LHCN-M2 (cell line): ENCODE results near the gene PARP14. TPM values are rescaled to one million over a fixed set of nuclear protein-coding genes. Genes with fewer than 3 reads are reported as not detected.
A peak's percentile ranks its signal among the peaks of the same experiment; 100 is the strongest.

Experiments
- DNase-seq: peaks from one replicate; pipeline ENCODE4 v3.0.0-alpha.2; 2012; ENCODE audit warnings: low read depth
- total RNA-seq: library from RNA; depleted of rRNA; stranded (reverse); fragments of >200 nt; gene quantifications from 2 replicates; pipeline ENCODE4 v1.2.3, GENCODE V29; 2014; rRNA removed

Gene PARP14
- total RNA-seq, 1 experiment from 2014 or later, result 10.9 TPM

GRCh38 chr3:122767540-122768372 is 87.1 kb downstream of the PARP14 start:
- no peak for DNase-seq

DNA sequence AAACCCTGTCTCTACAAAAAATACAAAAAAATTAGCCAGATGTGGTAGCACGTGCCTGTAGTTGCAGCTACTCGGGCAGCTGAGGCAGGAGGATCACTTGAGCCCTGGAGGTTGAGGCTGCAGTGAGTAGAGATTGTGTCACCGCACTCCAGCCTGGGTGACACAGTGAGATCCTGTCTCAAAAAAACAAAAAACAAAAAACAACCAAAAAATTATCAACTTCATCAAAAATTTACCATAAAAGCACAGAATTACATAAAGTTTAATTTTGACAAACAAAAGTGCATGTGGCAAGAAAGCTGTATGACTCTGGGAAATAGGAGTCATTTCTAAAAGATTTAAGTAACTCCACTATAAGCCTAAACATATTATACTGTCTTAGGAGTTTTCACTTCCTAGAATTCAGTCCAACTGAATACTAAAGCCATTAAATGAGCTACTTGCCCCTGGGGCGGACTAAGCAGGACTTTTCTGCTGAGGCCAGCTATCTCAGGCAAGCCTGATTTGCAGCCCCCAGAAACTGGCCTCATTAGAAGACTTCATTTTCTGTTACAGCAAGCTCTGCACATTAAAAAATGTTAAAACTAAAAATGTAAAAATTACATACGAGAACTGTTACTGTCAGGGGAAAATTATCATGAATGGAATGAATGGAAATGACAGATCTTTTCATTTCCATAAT is 90.0 kb downstream of the PARP14 start:
- no peak for DNase-seq

DNA sequence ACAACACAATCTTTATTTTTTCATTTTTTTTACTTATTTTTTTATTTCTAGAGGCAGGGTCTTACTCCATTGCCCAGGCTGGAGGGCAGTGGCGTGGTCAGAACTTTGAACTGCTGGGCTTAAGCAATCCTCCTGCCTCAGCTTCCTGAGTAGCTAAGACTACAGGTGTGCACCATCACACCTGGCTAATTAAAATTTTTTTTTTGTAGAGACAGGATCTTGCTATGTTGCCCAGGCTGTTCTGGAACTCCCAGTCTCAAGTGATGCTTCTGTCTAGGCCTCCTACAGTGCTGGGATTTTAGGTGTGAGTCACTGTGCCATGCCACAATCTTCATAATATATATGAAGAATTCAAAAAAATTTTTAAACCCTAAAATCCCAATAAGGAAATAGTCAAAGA is 92.2 kb downstream of the PARP14 start:
- DNase-seq, result no peak

- no peak for DNase-seq
Observed at GRCh38 chr3:122773944-122774509, 93.4 kb downstream of the PARP14 start.

GRCh38 chr3:122774564-122774963 is 93.9 kb downstream of the PARP14 start:
- peak; percentile 64 for DNase-seq

DNA sequence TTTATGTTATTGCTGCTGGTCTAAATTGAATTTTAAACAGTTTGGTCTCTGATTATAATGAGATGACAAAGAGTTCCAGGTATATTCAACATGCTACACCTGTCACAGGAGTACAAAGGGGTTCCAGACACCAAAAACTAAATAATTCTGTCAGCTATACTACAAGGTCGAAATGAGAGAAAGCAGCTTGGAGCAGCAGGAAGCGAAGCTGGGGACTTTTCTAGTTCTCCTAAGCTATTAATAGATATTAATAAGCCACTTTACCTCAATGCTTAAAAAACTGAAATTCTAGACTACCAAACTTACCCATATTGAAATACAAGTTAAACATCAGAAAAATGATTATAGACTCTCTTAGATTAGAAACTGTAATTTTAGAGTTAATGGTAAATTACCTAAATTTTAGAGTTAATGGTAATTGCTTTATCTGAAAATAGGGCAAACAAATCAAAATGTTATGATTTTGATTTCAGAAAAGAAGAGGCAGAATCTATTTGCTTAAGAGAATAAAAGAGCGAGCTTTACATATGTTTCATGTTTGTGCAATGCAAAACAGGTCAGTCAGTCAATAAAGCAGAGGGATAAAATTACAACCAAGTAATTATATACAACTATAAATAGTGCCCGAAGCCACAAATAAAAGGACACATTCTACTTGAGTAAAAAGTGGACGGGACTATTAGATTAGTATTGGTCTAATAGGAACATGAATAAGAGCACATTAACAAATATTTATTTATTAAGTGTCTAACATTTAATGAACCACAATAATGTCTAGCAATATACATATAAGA is 96.2 kb downstream of the PARP14 start:
- DNase-seq, result no peak

DNA sequence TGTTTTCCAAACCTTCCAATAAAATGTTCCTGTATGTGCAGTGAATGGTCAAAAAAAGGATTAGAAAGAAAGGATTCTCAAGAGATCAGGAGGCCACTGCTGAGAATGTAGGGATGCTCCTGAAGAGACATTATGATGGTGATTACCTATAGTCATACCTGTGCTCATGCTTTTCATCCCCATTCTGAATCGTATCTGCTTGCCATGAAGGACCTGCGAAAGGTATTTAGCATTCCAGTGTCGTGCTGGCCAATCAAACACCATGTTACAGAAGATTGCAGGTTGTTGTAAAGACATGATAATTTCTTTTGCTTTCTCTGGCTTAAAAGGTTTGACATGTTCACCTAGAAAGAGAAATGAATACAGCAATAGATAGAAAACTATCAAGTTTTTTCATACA is 96.9 kb downstream of the PARP14 start:
- DNase-seq, result no peak

Other genes with a start within 250 kb of the PARP14 start
- gene KPNA1, start 165.9 kb upstream of the PARP14 start, total RNA-seq, result 28.0 and 34.6 TPM in 2 replicates
- 9.0 and 21.3 TPM in 2 replicates for gene PARP9, start 116.5 kb upstream of the PARP14 start, total RNA-seq
- 13.2 and 24.9 TPM in 2 replicates for gene DTX3L, start 116.5 kb upstream of the PARP14 start, total RNA-seq
- not detected in 2 replicates for gene PARP15, start 103.2 kb upstream of the PARP14 start, total RNA-seq
- 6.1 and 7.1 TPM in 2 replicates for gene HSPBAP1, start 113.0 kb downstream of the PARP14 start, total RNA-seq
- 20.8 and 24.2 TPM in 2 replicates for gene SLC49A4, start 114.2 kb downstream of the PARP14 start, total RNA-seq